Tibial nerve (tissue), 4 donors: ENCODE results near the gene SCN8A.

Experiments
- CTCF ChIP-seq, 5 experiments: fragments of 200-600 bp in 3 of 5; fragments of 450-650 bp in 2 of 5; sonication (generic) in 3 of 5; IDR thresholded peaks; one replicate each; pipeline ENCODE4 v1.5.1; 2016 to 2019; ENCODE audit warnings: antibody characterized with exemption in 5 of 5, mild to moderate bottlenecking in 3 of 5, moderate library complexity in 2 of 5
- EP300 ChIP-seq, 2 donors: sonication (generic); formaldehyde crosslinking; IDR thresholded peaks; one replicate each; pipeline ENCODE4 v1.6.1; 2017; ENCODE audit warnings: antibody characterized with exemption in 2 of 2, mild to moderate bottlenecking in 1 of 2

DNA sequence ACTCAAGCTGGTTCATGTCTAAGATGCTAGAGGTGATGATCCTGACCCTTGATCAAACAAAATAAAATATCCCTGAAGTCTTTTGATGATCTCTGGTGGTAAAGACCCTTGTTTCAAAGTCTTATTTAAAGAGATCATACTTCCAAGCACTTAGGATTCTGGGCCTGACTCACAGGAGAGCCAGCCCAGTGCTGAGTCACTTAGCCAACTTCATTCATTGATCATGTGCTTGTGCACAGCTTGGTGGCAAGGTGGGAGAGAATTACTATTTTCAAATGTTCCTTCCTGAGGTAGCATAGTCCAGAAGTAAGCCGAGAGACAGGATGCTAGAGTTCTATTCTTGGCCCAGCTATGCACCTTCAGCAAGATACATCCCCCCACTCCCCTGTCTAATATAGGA is 40.6 kb downstream of the SCN8A start:
- no peak for TF ChIP-seq CTCF (IDR thresholded peaks at IDR 0.05)
- TF ChIP-seq EP300 (IDR thresholded peaks at IDR 0.05) = no peak
